ENCODE results near the gene MDH1.

Gene MDH1

GRCh38 chr2:63639344-63639743 lies 50.6 kb downstream of the MDH1 start:
- DNase-seq (ENCODE audit: low spot score), result no peak

DNA sequence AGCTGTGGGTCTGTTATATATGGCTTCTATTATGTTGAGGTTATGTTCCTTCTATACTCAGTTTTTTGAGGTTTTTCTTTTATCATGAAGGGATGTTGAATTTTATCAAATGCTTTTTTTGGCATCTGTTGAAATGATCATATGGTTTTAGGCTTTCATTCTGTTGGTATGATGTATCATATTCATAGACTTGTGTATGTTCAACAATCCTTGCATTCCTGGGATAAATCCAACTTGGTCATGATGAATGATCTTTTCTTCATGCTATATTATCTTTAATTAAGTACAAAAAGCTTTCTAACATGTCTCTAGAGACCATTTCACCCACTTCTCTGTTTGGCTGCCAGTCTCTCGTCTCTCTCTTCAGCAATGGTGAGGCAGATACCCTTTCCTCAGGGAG lies 54.2 kb downstream of the MDH1 start:
- DNase-seq (ENCODE audit: low spot score), result no peak

DNA sequence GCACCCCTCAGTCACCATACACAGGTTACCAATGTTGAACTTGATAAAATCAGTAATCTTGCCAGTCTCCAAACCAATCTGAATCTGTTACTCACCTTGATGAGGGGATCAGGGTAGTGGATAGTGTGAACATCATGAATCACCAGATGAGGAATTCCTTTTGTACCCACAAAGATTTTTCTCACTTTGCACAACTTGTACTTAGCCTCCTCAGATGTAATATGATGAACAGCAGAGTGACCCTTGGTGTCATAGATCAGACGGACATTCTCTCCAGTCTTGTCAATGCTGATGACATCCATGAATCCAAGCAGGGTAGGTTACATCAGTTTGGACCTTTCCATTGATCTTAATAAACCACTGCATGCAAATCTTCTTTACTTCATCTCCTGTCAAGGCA lies 54.7 kb downstream of the MDH1 start:
- no peak for DNase-seq (ENCODE audit: low spot score)

GRCh38 chr2:63648632-63649031 lies 59.9 kb downstream of the MDH1 start:
- no peak for DNase-seq (ENCODE audit: low spot score)

DNA sequence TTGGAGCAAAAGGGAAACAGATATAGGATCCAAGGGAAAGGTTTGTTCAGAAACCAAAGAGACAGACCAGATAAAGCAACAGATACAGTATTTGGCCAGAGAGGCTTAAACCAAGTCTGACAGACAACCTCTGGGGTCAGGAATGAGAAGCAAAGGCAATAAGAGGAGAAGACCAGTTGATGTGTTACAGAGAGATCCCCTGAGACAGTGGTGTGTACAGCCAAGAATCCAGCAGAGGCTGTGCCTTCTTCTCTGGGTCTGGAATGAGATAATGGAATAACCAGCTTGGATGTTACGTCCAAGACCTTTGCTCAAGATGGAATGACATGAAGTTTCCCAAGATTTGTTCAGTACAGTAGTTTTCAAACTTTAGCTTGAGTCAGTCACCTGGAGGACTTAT lies 61.1 kb downstream of the MDH1 start:
- DNase-seq (ENCODE audit: low spot score), result no peak

DNA sequence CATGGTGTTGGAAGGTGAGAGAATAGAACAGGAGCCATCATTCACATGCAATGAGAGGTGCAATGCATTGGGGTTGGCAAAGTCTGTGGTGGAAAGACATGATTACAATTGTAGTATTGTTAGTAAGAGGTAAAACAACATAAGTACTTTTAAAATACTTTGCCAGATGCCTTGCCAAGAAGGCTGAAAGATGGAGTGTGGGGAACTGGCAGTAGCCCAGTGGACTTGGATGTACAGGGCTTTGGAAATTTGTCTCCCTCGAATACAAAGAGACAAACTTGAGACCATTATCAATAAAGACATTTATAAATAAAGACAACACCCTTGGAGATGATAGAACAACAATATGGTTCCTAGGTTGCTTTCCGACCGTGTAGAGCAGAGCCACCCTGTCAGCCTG lies 62.0 kb downstream of the MDH1 start:
- DNase-seq (ENCODE audit: low spot score), result no peak

- no peak for DNase-seq (ENCODE audit: low spot score)
Observed at GRCh38 chr2:63651356-63651755, 62.6 kb downstream of the MDH1 start.

DNA sequence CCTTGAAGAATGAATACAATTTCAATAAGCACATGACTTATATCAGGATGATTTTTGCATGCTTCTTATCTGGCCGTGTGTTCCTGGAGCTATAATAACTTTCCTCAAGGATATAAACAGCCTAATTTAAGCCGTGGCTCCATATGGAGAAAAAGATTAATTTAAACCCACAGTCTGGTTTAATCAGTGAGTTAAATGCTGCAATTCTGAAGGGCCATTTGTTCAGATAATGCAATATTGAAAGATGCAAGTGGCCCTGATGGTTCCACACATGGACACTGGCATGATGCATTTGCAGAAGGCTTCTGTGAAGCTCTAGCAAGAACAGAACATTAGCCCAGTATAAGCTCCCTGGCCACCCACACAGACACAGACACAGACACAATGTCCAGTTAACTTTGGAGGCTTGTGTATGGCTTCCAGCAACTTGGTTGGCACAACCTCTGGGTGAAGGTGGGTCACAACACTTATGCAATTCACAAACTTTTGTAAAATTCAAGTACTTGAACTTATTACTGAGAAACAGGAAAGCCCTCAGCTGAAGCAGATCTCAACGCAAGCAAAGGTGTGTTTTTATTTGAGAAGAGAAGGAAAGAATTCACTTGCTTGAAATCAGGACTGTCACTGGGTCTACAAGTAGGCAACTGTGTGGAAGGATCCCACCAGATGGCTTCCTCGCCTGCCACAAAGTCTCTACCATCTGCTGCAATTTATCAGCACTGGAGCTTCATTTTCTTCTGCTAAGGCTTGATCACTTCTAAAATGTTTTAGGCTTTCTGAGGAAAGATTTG lies 63.3 kb downstream of the MDH1 start:
- no peak for DNase-seq (ENCODE audit: low spot score)

- DNase-seq (ENCODE audit: low spot score), result no peak
Observed at GRCh38 chr2:63652652-63652985, 63.9 kb downstream of the MDH1 start.

- DNase-seq (ENCODE audit: low spot score), result no peak
Observed at GRCh38 chr2:63654959-63655358, 66.2 kb downstream of the MDH1 start.
